AG04450 (cell line): ENCODE results near the gene FAM53B. TPM values are rescaled to one million over a fixed set of nuclear protein-coding genes. Genes with fewer than 3 reads are reported as not detected.
A peak's percentile ranks its signal among the peaks of the same experiment; 100 is the strongest.

ENCODE experiments used
- CTCF ChIA-PET: fragments of 300-600, 350-600 bp; formaldehyde crosslinking; extraction: SDS; loops from one replicate; lab custom pipeline; 2022; ENCODE audit warnings: antibody characterized with exemption, inconsistent platforms; lab: Charles Lee
- POLR2A ChIA-PET: fragments of 350-600 bp; formaldehyde crosslinking; extraction: SDS; loops from one replicate; lab custom pipeline; 2021; ENCODE audit warnings: antibody characterized with exemption, inconsistent platforms; lab: Yijun Ruan, JAX
- DNase-seq: peaks from one replicate; pipeline ENCODE4 v3.0.0-alpha.2; 2011; ENCODE audit warnings: low read depth, low spot score
- H3K27ac ChIP-seq: one replicate; pipeline ENCODE4 v1.5.1; 2012; ENCODE audit warnings: low read depth, low read length, control low read depth
- H3K27me3 ChIP-seq: one replicate; pipeline ENCODE4 v1.6.0; 2012; ENCODE audit warnings: low read length; ENCODE audit not compliant: control insufficient read depth, insufficient read depth
- H3K4me3 ChIP-seq: 2 replicates; pipeline ENCODE4 v1.5.1; 2011; ENCODE audit warnings: mild to moderate bottlenecking, low read depth, low read length, control low read depth
- H3K9me3 ChIP-seq: 2 replicates; pipeline ENCODE4 v1.5.1; 2012; ENCODE audit warnings: low read length; ENCODE audit not compliant: control insufficient read depth, insufficient read depth
- polyA plus RNA-seq: library from polyadenylated mRNA; depleted of rRNA; stranded (reverse); fragments of >200 nt; gene quantifications from 2 replicates; pipeline ENCODE4 v1.2.3, GENCODE V29; 2011
- TF ChIP-seq, protein P1 (sequence below): IDR thresholded peaks from 2 replicates; pipeline ENCODE4 v1.5.1; 2011; ENCODE audit warnings: low read depth, low read length, control low read depth, inconsistent platforms

Gene FAM53B
- polyA plus RNA-seq, 1 experiment, result 4.1 TPM

DNA sequence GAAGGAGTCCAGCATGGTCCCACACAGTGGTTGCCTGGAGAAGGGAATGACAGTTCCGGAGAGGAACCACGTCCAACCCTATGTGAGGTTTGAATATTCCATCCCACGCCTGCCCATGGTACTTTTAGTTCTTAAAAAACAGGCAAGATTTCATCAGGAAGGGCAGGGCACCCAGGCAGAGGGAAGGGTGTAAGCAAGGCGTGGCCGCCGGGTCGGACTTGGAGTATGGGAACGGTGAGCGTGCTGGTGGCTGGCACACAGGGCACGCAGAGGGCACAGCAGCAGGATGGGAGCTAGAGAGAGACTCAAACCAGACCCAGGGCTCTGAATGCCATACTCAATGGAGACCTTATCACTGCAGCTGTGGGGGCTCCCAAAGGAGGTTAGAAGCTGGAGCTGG, 34.3 kb downstream of the FAM53B start:
- no peak overlapping the region for H3K4me3 ChIP-seq
- ChIA-PET CTCF (no interaction called here), POLR2A (no interaction called here)
- H3K27me3 ChIP-seq, result no peaks in the 10 kb centered on the region
- TF ChIP-seq, protein P1, sequence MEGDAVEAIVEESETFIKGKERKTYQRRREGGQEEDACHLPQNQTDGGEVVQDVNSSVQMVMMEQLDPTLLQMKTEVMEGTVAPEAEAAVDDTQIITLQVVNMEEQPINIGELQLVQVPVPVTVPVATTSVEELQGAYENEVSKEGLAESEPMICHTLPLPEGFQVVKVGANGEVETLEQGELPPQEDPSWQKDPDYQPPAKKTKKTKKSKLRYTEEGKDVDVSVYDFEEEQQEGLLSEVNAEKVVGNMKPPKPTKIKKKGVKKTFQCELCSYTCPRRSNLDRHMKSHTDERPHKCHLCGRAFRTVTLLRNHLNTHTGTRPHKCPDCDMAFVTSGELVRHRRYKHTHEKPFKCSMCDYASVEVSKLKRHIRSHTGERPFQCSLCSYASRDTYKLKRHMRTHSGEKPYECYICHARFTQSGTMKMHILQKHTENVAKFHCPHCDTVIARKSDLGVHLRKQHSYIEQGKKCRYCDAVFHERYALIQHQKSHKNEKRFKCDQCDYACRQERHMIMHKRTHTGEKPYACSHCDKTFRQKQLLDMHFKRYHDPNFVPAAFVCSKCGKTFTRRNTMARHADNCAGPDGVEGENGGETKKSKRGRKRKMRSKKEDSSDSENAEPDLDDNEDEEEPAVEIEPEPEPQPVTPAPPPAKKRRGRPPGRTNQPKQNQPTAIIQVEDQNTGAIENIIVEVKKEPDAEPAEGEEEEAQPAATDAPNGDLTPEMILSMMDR, result no peak
- no peak for DNase-seq
- H3K27ac ChIP-seq, result no peak overlapping the region
- no peaks in the 10 kb centered on the region; the same call in 1 of the 2 replicates for H3K9me3 ChIP-seq

DNA sequence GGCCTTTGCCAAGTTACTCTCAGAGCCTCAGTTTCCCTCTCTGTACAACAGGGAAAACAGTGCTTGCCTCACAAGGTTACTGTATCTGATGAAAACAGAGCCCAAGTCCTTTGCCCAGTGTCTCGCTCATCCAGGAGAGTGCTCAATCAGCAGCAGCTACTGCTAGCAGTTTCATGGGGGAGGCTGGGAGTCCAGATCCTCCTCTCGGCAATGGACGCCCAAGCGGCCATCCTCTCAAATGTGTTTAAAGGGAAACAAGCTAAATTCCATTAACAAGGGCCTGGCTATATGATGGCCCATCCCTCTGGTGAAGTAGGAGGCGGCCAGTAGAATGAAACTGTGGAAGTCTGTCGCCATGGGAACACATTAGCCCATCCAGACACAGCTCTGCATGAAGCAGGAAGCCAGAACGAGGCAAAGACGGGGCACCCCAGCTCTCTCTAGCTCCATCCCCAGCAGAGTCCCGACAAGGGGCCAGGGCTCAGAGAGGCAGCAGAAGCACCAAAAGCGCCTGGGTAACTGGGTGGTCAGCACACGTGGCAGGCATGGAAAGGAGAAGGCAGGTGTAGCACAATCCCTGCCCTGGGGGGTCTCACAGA, 35.2 kb downstream of the FAM53B start:
- DNase-seq, result no peak
- Histone ChIP-seq H3K9me3 (no peaks in the 10 kb centered on the region; the same call in 1 of the 2 replicates), H3K4me3 (no peak overlapping the region), H3K27ac (peak overlapping the region; percentile 11), H3K27me3 (no peaks in the 10 kb centered on the region)
- POLR2A ChIA-PET, result interaction anchor here (0.6 to 1.4 kb wide), 2 partner anchors 18 to 33 kb away, joined by 3 to 5 read pairs; no protein-coding TSS in a partner anchor
- CTCF ChIA-PET, result interaction anchor here (1.0 to 1.6 kb wide), 2 partner anchors 10 to 32 kb away, joined by 4 to 7 read pairs; no protein-coding TSS in a partner anchor
- TF ChIP-seq, protein P1, result no peak

DNA sequence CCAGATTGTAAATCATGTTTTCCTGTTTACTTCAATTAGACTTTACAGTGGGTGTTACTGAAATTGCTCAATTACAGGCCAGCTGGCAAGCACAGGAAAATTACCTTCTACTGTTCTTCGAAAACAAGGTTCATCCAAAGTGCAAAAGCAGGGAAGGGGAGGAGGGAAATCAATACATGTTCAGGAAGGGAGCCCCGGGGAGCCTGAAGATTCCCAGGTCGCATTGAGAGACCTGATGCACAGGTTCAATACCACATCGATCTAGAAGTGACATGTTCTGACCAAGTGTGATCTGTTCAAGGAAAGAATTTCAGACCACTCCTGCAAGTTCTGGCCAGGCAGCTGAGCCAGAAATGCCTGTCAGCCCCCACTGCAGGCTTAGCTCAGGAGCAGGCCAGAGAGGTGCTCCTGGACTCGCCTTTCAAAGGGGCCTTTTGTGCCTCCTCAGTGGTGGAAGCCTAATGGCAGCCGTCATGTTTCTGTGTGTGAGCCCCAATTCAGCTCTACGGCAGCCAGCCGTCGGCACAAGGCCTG, 35.9 kb downstream of the FAM53B start:
- Histone ChIP-seq H3K4me3 (no peak overlapping the region), H3K9me3 (no peaks in the 10 kb centered on the region; the same call in 1 of the 2 replicates), H3K27me3 (no peaks in the 10 kb centered on the region), H3K27ac (peak overlapping the region; percentile 11)
- TF ChIP-seq, protein P1, result no peak
- CTCF ChIA-PET, result interaction anchor here (1.0 to 1.6 kb wide), 2 partner anchors 11 to 33 kb away, joined by 4 to 7 read pairs; no protein-coding TSS in a partner anchor
- POLR2A ChIA-PET, result interaction anchor here (1.4 kb wide), 1 partner anchor 33 kb away, joined by 3 read pairs; no protein-coding TSS in a partner anchor
- DNase-seq, result no peak

DNA sequence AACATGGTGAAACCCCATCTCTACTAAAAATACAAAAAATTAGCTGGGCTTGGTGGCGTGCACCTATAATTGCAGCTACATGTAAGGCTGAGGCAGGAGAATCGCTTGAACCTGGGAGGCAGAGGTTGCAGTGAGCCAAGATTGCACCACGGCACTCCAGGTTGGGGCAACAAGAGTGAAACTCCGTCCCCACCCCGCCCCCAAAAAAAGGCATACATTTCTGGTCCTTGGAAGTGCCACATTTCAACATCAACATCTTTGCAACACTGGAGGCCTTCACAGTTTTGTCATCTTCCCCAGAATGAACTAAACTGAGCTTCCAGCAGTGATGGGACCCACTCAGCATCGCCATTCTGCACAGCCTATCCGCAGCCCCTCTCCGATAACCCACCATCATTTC, 36.6 kb downstream of the FAM53B start:
- H3K27me3 ChIP-seq, result no peaks in the 10 kb centered on the region
- CTCF ChIA-PET, result interaction anchor here (0.6 to 1.6 kb wide), 3 partner anchors 12 to 184 kb away, joined by 3 to 7 read pairs (median 7); no protein-coding TSS in a partner anchor
- no peak overlapping the region for H3K27ac ChIP-seq
- H3K9me3 ChIP-seq, result no peaks in the 10 kb centered on the region; the same call in 1 of the 2 replicates
- TF ChIP-seq, protein P1, result no peak
- no peak for DNase-seq
- no peak overlapping the region for H3K4me3 ChIP-seq
- POLR2A ChIA-PET, result interaction anchor here (1.4 kb wide), 1 partner anchor 34 kb away, joined by 3 read pairs; no protein-coding TSS in a partner anchor

DNA sequence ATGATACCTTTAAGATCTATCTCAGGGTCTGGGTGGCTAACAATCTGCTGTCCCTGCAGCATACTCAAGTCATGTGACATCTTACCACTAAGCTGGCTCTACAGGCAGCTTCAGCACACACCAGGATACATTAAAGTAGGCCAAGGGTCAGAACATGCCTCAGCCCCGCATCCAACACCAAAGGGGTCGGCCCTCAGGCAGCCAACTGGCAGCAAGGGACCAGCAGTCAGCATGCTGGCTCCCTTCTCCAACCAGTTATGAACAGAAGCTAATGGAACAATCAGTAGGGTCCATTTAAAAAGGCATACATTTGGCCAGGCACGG, 37.1 kb downstream of the FAM53B start:
- Histone ChIP-seq H3K27ac (no peak overlapping the region), H3K27me3 (no peaks in the 10 kb centered on the region), H3K9me3 (no peaks in the 10 kb centered on the region; the same call in 1 of the 2 replicates), H3K4me3 (no peak overlapping the region)
- TF ChIP-seq, protein P1, result no peak
- DNase-seq, result no peak
- ChIA-PET POLR2A (no interaction called here), CTCF (interaction anchor here (1.2 kb wide), 1 partner anchor 13 kb away, joined by 3 read pairs; no protein-coding TSS in a partner anchor)
